Vagina (tissue), 2 donors: ENCODE results near the gene NDUFV2.
"Not testable (repeated sequence)": the region's sequence is repeated elsewhere in the genome, so short reads cannot be mapped to it uniquely, and the experiment has no call there.

Experiments
- POLR2A ChIP-seq, 2 donors: fragments of 450-650 bp; IDR thresholded peaks; one replicate each; pipeline ENCODE4 v1.6.1; 2017; ENCODE audit warnings: antibody characterized with exemption in 2 of 2, mild to moderate bottlenecking in 2 of 2, moderate library complexity in 2 of 2
- POLR2AphosphoS5 ChIP-seq, 2 donors: sonication (generic); formaldehyde crosslinking; IDR thresholded peaks; one replicate each; pipeline ENCODE4 v1.9.0; 2017; ENCODE audit warnings: antibody characterized with exemption in 2 of 2, mild to moderate bottlenecking in 2 of 2, low read depth in 1 of 2; ENCODE audit not compliant: insufficient read depth in 1 of 2
- TF ChIP-seq, protein P1 (sequence below), 3 experiments: fragments of 450-650 bp in 2 of 3; fragments of 200-600 bp in 1 of 3; sonication (generic) in 1 of 3; IDR thresholded peaks; one replicate each; pipeline ENCODE4 v1.5.1; 2017 to 2019; ENCODE audit warnings: antibody characterized with exemption in 3 of 3, mild to moderate bottlenecking in 2 of 3, moderate library complexity in 2 of 3

DNA sequence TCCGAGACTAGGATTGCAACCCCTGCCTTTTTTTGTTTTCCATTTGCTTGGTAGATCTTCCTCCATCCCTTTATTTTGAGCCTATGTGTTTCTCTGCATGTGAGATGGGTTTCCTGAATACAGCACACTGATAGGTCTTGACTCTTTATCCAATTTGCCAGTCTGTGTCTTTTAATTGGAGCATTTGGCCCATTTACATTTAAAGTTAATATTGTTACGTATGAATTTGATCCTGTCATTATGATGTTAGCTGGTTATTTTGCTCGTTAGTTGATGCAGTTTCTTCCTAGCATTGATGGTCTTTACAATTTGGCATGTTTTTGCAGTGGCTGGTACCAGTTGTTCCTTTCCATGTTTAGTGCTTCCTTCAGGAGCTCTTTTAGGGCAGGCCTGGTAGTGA, 67.0 kb downstream of the NDUFV2 start:
- TF ChIP-seq, protein P1, sequence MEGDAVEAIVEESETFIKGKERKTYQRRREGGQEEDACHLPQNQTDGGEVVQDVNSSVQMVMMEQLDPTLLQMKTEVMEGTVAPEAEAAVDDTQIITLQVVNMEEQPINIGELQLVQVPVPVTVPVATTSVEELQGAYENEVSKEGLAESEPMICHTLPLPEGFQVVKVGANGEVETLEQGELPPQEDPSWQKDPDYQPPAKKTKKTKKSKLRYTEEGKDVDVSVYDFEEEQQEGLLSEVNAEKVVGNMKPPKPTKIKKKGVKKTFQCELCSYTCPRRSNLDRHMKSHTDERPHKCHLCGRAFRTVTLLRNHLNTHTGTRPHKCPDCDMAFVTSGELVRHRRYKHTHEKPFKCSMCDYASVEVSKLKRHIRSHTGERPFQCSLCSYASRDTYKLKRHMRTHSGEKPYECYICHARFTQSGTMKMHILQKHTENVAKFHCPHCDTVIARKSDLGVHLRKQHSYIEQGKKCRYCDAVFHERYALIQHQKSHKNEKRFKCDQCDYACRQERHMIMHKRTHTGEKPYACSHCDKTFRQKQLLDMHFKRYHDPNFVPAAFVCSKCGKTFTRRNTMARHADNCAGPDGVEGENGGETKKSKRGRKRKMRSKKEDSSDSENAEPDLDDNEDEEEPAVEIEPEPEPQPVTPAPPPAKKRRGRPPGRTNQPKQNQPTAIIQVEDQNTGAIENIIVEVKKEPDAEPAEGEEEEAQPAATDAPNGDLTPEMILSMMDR (IDR thresholded peaks at IDR 0.05): not testable (repeated sequence)
- not testable (repeated sequence) for TF ChIP-seq POLR2A (IDR thresholded peaks at IDR 0.05); POLR2AphosphoS5 (IDR thresholded peaks at IDR 0.05; ENCODE audit: insufficient read depth in 1 of 2, low read depth in 1 of 2)
